GM21390 (cell line): ENCODE data around the gene CHST8.

Experiments
- ATAC-seq: cut with Tn5 transposase; IDR thresholded peaks from one replicate; pipeline ENCODE4 v1.9.1; 2021; ENCODE audit not compliant: unreplicated experiment

Gene CHST8

DNA sequence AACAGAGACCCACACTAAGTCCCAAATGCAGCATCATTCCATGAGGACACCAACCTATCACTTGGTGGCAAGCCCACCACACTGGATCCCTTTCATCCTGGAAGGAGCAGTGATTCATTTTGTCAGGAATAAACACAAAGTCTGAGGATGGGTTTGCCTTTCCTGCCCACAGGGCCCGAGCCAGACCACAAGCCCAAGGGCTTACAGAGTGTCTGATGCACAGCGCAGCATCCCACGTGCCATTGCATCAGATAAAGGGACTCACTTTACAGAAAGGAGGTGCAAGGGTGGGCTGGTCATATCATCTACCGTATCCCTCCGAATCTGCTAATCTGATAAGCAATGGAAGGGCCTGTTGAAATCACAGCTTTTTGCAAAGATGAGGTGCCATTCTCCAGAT, 162.7 kb downstream of the CHST8 start:
- ATAC-seq = no peak

DNA sequence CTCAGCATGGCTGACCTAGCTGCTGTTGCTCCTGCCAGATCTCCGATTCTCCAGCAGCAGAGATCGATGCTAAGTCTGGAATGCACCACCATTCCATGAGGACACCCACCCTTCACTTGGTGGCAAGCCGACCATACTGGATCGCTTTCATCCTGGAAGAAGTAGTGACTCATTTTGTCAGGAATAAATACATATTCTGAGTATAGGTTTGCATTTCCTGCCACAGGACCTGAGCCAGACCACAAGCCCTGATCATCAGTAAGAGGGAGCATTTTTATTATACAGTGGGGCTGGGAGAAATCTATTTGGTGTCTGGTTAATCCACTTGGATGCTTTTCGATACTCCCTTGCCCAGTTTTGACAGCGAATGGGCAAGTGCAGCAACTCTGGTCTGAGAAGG, 164.0 kb downstream of the CHST8 start:
- ATAC-seq = no peak

DNA sequence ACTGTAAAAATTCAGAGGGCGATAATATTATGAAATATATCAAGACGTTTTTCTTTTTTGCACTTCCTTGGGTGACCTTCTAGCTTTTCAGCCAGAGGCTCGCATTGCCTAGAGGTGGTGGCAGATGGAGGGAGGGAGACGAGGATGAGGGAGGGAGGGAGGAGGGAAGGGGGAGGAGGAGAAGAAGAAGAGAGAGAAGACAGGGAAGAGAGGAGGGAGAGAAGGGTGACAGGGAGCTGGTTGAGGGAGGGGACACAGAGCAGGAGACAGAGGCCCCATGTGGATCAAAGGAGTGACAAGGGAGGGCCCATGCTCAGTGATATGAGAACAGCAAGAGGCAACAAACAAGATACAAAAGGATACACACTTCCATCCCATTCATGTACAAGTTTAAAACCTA, 166.9 kb downstream of the CHST8 start:
- no peak for ATAC-seq

DNA sequence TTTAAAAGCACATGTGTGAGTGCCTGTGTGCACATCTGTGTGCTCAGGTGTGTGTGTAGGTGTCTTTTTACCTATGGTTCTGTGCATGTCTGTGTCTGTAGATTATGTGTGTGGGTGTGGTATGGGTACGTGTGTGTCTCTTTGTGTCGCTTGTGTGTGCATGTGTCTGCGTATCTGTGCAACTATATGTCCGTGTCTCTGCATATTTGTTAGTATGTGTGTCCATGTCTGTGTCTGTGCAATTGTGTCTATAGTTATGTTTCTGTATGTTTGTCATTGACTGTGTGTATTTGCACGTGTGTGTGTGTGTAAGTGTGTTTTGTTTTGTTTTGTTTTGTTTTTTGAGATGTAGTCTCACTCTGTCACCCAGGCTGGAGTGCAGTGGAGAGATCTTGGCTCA, 167.6 kb downstream of the CHST8 start:
- no peak for ATAC-seq

DNA sequence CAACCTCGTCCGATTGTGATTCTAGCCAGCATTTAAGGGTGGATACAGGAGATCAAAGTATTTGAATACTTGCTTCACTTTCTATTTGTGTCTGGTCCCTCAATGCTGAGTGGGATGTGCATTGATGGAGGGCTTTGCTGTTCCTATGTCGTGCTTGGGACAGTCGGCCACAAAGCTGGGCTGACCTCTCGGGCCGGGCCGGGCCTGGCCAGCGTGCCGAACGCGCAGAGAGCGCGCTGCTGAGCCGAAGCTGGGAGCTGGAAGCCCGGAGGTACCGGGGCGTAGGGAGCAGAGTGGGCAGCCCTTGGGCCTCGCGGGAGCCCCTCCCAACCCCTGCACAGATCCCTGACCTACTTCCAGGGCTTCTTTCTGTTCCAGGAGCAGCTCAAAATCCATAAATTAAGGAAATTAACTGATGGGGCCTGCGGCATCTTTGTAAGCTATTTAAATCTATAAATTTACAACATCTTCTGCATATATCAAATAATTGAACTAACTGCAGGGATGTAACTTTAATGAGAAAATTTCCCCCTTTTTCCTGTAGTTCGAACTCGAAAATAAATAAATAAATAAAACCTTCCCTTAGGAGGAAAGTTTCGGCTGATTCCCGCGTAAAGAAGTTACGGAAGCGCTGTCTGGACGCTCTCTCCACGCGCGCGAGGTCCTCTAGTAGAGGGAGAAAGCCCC, 173.1 kb downstream of the CHST8 start:
- ATAC-seq = no peak

DNA sequence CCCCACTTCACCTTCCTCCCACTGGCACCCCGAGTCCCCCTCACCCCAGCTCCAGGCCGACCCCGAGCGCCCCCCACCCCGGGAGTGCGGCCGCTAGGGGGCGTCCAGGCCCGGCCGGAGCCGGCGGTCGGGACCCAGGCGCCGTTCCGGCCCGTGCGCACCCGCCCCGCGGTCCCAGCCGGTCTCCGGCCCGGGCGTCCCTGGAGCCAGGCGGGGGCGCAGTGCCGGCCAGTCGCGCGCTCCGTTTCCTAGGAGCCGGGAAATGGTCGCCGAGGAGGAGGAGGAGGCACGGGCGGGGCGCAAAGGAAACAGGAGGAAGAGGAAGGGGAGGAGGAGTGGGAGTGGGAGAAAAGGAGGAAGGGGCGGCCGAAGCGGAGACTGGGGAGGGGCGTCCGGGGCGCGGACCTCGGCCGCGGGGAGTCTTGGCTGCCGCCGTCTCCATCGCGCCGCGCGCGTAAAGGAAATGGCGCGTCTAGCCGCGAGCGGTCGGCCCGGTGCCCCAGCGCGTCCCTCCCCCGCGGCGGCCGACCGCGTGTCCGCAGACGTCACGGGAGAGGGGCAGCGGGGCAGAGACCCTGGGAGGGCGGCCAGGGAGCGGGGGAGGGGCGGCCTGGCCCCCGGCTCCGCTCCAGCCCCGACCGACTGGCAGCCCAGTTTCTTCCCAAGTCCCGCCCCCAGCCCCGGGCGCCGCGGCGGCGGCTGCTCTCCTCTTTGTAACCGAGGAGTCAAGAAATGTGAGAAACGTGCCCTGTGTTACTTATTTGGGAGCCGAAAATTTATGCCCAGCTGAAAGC, 173.8 kb downstream of the CHST8 start:
- ATAC-seq = no peak

DNA sequence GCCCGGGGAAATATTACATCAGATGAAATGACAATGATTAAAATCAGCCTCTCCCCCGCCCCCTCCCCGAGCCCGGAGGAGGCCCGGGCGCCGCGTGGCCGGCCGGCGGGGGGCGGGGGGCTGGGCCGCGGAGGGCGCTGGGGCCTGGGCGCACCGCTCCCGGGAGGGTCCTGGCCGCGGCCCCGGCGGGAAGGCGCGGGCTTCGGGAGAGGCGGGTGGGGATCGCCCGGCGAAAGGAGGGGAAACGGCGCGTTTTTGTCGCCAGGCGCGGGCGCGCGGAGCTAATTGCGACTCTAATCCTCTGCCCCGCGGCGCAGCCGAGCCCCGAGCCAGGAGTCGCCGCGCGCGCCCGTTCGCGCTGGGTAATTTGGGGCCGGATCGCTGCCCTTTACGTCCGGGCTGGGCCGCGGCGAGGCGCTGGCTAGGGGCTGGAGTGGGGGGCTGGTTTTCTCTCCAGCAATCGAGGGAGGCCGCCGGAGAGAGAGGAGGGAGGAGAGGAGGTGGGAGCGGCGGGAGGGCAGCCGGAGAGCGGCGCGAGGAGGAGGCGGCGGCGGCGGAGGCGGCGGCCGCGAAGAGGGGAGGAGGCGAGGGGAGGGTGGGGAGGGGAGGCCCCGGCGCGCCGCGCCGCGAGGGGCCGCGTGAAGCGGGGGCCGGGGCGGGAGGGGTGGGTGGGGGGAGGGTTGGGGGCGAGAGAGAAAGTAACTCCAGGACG, 174.6 kb downstream of the CHST8 start, which contains the start of gene KCTD15:
Gene KCTD15 (plus strand): TSS at position 707 of the 712 bp plus-strand sequence. CDS start 3,585 bp downstream, outside the sequence.
- no peak for ATAC-seq

DNA sequence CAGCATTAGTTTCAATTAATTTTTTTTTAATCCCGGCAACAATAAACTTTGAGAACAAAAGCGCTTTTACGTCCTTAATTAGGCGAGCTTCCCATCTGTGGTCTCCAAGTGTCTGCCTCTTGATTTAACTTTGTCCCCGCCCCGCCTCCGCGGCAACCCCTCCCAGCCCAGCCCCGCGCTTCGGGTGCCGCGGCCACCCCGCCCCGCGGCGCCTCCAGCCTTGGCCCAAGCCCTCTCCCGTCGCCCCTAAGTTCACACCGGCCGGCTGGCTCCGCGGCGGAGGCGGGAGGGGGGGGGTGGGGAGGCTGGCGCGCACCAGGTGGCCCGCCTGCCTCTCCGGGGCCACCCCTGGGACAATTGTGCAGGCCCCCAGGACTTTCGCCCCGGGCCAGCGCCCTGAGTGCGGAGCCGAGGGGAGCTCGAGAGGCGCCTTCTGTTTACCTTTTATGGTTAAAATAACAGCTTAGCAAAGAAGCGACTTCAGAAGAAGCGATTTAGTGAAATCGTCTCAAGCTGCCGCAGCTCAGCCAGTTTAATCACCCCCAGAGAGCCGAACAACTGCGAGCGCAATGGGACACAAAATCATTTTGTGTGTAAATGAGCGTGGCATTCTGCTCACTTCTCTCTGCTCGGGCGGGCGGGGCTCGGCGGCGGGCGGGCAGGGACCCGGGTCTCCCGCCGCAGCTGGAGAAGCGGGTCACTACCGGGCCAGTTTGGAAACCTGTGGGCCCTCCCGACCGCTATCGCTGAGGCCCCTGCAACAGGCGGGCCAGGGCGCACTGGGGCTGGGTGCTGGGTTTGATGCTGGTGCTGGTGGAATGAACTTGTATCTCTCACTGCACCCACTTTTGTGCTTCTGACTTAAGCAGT, 176.3 kb downstream of the CHST8 start:
- no peak for ATAC-seq

DNA sequence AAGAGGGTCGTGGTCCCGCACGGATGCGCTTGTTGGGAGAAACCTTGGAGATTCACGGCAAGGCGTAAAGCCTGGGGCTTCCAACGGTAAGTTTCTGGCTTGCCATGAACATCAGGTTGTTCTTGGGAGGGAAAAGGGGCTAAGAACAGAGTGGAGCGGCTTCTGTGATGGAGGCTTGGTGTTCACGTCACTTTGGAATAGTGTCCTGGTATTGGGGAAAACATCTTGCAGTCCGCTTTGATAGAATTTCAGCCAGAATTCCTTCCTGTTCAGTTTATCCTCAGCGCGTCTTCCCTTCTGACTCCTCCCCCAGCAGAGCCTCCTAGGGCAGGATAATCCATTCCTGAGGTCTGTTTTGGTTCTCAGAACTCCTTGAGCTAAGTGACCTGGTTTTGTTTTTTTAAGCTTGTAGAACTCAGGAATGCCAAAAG, 176.9 kb downstream of the CHST8 start:
- no peak for ATAC-seq

DNA sequence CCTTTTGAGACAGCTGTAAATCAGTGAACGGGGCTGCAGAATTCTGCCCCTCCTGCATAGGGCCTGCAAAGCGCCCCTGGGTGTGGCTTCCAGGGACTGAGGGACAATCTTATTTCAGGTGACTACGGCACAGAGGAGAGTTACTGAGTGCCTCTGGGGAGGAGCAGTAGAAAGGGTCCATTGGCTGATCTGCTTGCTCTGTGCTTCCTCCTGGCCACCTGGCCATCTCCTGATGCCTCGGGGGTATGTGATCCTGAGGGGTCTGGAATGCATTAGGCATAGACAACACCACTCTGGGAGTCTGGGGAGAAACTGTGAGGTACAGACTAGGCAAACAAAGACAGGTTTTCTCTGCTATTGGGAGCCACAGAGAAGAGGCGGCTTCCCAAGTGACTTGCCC, 177.7 kb downstream of the CHST8 start:
- no peak for ATAC-seq

DNA sequence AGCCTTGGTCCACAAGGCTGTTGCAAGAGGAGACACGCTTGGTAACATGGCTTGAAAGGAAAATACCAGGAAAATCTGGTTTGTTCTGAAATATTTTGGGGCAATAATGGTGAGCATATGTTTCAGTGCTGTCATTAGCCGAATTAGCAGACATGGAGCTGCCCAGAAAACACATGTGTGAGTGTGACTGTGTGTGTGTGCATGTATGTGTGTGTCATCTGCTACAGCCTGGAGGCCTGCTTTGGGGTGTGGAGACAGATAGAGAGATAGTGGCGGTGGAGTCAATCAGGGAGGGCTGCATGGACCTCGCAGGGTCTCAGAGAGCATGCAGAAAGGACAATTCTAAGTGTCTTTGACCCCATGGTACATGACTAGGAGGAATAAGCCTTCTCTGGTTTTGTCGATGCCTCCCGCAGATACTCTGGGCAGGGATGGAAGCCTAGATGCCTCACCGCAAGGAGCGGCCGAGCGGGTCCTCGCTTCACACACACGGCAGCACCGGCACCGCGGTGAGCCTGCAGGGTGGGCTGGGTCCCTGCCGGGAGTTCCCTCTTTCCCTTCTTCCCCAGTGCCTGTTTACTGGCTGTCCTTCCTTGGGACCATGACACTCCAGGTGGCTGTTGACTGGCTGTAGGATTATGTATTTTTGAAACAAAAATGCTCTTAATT, 178.4 kb downstream of the CHST8 start:
- ATAC-seq = no peak

DNA sequence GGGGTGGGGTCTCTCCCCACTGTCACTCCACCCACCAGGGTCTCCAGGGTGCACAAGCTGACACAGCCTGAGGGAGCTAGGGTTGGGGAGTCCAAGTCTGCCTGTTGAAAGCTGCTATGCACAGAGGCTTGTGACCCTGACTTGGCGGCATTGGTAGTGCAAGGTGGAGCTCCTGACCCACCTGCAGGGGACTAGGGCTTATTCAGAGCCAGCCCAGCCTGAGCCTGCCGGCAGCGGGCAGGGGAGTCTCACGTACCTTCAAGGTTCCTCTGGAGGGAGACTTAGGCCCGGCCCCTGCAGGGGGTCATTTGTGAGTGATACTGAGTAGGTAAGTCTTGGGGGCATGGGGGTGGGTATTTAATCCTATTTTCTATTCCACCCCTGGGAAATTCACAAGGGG, 179.7 kb downstream of the CHST8 start:
- ATAC-seq = no peak

DNA sequence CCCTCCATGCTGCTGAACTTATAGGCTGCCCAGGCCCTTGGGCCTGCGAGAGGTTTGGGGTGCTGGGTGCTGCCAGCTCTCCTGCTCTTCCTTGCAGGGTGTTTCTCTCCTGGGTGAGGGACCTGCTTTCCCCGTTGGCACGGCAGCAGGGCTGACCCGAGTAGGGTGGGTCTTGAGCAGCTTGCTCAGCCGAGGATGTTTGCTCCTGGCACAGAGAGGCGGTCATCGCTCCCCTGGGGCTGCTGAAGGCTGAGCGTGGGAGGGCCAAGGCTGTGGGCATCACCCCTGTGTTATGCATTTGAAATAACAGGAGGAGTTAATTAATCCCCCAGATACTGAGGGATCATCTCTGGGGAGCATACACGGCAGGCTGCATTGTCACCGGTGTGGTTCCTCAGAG, 180.2 kb downstream of the CHST8 start:
- no peak for ATAC-seq

DNA sequence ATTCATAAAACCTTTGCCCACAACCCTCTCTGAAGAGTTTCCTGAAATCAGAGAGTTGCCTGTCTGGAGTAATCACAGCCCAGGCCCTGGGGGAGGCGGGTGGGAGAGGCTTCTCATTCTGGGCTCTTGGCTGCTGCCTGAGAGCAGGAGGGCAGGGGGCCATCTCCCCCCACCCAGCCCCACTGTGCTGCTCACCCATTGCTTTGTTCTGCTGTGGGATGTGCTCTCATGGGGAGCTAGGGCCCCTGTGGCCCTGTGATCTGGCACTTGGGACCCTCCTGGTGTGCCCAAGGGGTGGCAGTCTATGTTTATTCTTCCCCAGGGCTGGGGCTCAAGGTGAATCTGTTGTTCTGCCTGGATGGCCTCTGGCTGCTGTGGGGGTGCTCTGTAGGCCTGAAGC, 181.0 kb downstream of the CHST8 start:
- no peak for ATAC-seq

DNA sequence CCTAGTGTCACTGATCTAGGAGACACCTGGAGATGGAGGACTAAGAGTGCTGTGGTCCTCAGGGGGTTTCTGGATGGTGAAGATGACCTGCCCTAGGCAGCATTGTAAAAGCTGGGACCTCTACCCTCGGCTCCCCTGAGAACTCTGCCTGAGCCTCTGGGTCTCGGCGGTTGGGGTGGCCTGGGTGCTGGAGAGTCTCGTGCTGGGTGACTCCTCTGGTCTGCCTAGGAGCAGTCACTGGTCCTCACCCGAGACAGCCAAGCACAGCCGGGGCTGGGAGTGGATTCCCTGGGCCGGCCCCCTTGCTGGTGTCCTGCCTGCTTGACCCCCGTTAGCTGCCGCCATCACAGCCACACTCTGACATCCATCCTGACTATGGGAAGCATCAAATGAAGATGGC, 181.6 kb downstream of the CHST8 start:
- no peak for ATAC-seq

DNA sequence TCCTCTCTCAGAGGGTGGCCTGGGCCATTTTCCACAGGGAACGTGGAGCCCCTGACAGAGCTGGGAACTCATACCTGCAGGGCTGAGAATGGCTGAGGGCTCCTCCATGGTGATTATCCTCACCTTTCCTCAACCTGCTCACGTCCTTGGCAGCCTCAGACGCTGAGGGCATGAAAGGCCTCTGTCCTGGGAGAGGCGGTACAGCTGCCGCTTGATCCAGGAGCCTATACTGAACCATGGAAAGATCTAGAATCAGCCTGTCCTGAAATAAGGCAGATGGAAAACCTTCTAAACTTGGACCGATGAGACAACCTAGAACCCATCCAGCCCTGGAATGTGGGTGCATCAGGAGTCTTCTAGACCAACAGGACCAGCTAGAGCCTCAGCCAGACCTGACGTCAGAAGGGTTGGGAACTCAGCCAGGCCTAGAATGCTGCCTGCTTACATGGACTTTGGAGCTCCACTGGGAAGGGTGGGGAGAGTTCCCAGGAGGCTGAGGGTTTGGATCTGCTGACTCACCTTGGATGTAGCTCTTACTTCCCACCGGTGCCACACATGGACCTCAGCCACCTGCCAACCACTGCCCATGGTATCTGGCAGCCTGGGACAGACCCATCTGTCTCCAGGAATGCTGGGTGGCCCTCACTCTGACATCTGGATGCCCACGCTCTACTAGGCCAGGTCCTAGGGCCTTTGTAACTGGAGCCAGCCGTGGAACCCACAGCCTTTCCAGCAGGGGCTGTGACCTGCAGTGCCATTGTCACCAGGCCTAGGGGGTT, 182.5 kb downstream of the CHST8 start:
- ATAC-seq = no peak

DNA sequence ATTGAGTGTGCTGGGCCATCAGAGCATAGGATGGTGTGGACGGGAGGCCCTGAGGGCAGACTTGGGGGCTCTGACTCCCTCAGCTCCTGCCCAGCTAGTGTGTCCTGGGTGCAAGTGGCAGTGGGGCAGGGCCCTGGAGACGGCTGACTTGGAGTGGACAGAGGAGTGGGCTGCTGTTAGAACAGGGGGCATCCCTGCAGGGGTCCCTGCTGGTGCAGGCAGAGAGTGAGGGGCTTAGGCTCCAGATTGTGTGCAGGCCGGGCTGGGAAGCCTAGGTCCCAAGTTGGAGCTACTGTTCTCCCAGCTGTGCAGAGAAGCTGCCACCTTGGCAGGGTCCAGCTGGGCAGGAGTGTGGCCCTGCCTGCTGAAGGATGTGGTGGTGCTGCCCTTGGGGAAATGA, 183.6 kb downstream of the CHST8 start:
- no peak for ATAC-seq

DNA sequence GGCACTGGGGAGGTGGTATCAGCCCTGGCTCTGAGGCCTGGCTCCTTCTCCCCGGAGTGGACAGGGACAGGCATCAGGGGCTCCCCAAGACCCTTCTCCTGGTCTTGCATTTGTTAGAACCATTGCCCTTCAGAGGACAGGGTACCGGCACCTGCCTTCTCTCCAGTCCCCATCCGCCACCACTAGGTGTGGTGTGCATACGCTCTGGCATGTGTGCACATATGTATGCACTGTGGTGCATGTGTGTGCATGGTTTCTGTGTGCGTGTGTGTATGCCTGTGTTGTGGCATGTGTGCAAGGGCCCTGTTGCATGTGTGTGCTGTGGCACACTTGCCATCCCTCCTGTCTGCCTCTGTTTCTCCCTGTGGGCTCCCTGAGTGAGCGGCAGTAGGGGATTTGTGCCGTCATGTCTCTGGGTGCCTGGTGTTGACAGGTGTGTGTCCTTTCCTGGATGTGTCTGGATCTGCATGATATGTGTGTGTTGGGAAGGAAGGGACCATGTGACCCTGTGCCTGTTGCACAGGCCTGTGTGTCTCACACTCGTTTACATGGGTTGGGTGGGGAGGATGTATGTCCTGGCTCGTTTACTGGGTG, 184.2 kb downstream of the CHST8 start:
- ATAC-seq = no peak

DNA sequence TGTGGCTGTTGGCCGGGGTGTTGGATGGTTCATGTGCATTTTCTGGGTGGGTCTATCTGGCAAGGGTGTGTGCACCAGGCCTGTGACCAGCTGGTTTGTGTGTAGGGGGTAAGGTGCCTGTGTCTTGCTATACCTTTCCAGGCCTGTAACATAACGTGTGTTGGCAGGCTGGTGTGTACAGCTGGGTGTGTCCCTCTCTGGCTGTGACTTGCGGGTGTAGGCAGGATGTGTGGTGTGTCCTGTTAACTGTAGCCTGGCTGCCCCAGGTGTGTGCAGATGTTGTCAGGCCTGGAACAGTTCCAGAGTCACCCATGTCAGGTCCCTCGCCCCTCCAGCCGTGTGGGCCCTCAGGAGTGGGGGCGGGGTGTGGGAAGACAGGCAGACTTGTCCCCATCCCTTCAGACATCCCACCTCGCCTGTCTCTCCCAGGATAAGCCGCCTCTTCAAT, 184.7 kb downstream of the CHST8 start:
- no peak for ATAC-seq
